HCT116 (cell line): ENCODE results near the gene ESRRG.

Experiments used
- ATF3 ChIP-seq: IDR thresholded peaks from 2 replicates; pipeline ENCODE4 v1.6.1; 2012
- EZH2 ChIP-seq: fragments of 200-600 bp; sonication (generic); IDR thresholded peaks from 2 replicates; pipeline ENCODE4 v1.6.1; 2017; ENCODE audit warnings: antibody characterized with exemption, mixed run types
- FOSL1 ChIP-seq: IDR thresholded peaks from 2 replicates; pipeline ENCODE4 v1.6.1; 2012; ENCODE audit warnings: low read depth
- MAX ChIP-seq: IDR thresholded peaks from 2 replicates; pipeline ENCODE4 v1.6.1; 2012
- POLR2A ChIP-seq: IDR thresholded peaks from 2 replicates; pipeline ENCODE4 v1.7.0; 2011; ENCODE audit warnings: borderline replicate concordance; ENCODE audit not compliant: insufficient read depth, insufficient read length; ENCODE audit errors: extremely low read depth
- POLR2AphosphoS5 ChIP-seq: IDR thresholded peaks from 2 replicates; pipeline ENCODE4 v1.6.1; 2011; ENCODE audit warnings: mild to moderate bottlenecking, low read depth, low read length, moderate library complexity
- SP1 ChIP-seq: IDR thresholded peaks from 2 replicates; pipeline ENCODE4 v1.6.1; 2012; ENCODE audit warnings: low read depth
- YY1 ChIP-seq: IDR thresholded peaks from 2 replicates; pipeline ENCODE4 v1.6.1; 2011; ENCODE audit warnings: low read length, low read depth, moderate library complexity, mild to moderate bottlenecking; ENCODE audit not compliant: insufficient replicate concordance; ENCODE audit errors: extremely low read depth
- ZFX ChIP-seq: fragments of 450-650 bp; IDR thresholded peaks from 2 replicates; pipeline ENCODE4 v1.6.1; 2017
- ZNF274 ChIP-seq: fragments of 200-500 bp; sonication (Bioruptor generic); IDR thresholded peaks from 2 replicates; pipeline ENCODE4 v1.6.1; 2014; ENCODE audit warnings: mild to moderate bottlenecking, low read depth, low read length, inconsistent platforms
- TF ChIP-seq, protein P1 (sequence below): IDR thresholded peaks from 2 replicates; pipeline ENCODE4 v1.6.1; 2011; ENCODE audit warnings: mild to moderate bottlenecking, low read length, moderate library complexity; ENCODE audit not compliant: insufficient replicate concordance; ENCODE audit errors: extremely low read depth
- TF ChIP-seq, protein P2 (sequence below), 3 experiments: fragments of 200-600 bp in 1 of 3; sonication (generic) in 1 of 3; IDR thresholded peaks in 2 of 3; conservative IDR thresholded peaks in 1 of 3; 2 replicates each; pipeline ENCODE4 v1.5.1; 2012 to 2017; ENCODE audit warnings: low read depth in 2 of 3, low read length in 2 of 3, antibody characterized with exemption in 1 of 3, borderline replicate concordance in 1 of 3, control low read depth in 1 of 3, mild to moderate bottlenecking in 1 of 3, mixed read lengths in 1 of 3, mixed run types in 1 of 3, moderate library complexity in 1 of 3; ENCODE audit not compliant: insufficient read depth in 1 of 3
- TF ChIP-seq, protein P3 (sequence below): IDR thresholded peaks from 2 replicates; pipeline ENCODE4 v1.6.1; 2012; ENCODE audit warnings: low read depth

DNA sequence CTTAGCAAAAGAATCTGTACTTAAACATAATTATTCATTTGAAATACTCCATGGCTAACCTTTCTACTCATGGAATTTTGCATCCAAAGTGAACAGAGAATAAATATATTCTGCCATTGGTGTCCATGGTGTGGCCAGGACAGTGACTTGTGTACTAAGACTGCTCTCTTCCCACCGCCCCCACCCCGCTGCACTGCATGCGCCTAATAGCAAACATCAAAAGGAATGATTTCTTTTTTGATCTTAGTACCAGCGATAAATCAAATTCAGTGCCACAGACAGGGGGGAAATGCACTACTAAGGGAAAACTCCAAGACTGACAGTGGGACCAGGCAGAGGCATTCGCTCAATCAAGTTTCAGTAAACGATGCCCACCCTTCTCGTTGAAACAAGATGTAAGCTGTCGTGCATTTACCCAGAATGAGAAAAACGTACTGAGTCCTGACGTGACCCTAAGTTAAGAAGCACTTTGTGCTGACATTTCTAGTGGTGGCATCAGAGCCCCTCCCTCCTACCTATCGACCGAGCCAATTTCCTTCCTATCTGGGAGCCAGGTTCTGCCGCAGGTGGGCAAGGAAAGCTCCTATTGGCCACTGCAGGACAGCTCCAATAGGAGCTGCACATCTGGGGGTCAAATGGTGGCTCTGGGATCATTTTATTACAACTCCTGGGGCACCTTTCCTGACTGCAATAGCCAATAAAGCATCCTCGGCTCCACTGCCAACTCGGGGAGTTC is 12.5 kb downstream of the ESRRG start:
- TF ChIP-seq POLR2A: no peak
- no peak for TF ChIP-seq EZH2
- TF ChIP-seq, protein P1, sequence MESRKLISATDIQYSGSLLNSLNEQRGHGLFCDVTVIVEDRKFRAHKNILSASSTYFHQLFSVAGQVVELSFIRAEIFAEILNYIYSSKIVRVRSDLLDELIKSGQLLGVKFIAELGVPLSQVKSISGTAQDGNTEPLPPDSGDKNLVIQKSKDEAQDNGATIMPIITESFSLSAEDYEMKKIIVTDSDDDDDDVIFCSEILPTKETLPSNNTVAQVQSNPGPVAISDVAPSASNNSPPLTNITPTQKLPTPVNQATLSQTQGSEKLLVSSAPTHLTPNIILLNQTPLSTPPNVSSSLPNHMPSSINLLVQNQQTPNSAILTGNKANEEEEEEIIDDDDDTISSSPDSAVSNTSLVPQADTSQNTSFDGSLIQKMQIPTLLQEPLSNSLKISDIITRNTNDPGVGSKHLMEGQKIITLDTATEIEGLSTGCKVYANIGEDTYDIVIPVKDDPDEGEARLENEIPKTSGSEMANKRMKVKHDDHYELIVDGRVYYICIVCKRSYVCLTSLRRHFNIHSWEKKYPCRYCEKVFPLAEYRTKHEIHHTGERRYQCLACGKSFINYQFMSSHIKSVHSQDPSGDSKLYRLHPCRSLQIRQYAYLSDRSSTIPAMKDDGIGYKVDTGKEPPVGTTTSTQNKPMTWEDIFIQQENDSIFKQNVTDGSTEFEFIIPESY: no peak
- TF ChIP-seq SP1: no peak
- TF ChIP-seq, protein P2, sequence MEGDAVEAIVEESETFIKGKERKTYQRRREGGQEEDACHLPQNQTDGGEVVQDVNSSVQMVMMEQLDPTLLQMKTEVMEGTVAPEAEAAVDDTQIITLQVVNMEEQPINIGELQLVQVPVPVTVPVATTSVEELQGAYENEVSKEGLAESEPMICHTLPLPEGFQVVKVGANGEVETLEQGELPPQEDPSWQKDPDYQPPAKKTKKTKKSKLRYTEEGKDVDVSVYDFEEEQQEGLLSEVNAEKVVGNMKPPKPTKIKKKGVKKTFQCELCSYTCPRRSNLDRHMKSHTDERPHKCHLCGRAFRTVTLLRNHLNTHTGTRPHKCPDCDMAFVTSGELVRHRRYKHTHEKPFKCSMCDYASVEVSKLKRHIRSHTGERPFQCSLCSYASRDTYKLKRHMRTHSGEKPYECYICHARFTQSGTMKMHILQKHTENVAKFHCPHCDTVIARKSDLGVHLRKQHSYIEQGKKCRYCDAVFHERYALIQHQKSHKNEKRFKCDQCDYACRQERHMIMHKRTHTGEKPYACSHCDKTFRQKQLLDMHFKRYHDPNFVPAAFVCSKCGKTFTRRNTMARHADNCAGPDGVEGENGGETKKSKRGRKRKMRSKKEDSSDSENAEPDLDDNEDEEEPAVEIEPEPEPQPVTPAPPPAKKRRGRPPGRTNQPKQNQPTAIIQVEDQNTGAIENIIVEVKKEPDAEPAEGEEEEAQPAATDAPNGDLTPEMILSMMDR (IDR thresholded peaks at IDR 0.05 in 2 of 3, conservative IDR thresholded peaks at IDR 0.05 in 1 of 3; ENCODE audit: borderline replicate concordance in 1 of 3, insufficient read depth in 1 of 3, low read depth in 2 of 3, low read length in 2 of 3): no peak
- TF ChIP-seq FOSL1: no peak
- no peak for TF ChIP-seq POLR2AphosphoS5
- TF ChIP-seq, protein P3, sequence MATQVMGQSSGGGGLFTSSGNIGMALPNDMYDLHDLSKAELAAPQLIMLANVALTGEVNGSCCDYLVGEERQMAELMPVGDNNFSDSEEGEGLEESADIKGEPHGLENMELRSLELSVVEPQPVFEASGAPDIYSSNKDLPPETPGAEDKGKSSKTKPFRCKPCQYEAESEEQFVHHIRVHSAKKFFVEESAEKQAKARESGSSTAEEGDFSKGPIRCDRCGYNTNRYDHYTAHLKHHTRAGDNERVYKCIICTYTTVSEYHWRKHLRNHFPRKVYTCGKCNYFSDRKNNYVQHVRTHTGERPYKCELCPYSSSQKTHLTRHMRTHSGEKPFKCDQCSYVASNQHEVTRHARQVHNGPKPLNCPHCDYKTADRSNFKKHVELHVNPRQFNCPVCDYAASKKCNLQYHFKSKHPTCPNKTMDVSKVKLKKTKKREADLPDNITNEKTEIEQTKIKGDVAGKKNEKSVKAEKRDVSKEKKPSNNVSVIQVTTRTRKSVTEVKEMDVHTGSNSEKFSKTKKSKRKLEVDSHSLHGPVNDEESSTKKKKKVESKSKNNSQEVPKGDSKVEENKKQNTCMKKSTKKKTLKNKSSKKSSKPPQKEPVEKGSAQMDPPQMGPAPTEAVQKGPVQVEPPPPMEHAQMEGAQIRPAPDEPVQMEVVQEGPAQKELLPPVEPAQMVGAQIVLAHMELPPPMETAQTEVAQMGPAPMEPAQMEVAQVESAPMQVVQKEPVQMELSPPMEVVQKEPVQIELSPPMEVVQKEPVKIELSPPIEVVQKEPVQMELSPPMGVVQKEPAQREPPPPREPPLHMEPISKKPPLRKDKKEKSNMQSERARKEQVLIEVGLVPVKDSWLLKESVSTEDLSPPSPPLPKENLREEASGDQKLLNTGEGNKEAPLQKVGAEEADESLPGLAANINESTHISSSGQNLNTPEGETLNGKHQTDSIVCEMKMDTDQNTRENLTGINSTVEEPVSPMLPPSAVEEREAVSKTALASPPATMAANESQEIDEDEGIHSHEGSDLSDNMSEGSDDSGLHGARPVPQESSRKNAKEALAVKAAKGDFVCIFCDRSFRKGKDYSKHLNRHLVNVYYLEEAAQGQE: no peak
- TF ChIP-seq MAX: no peak
- TF ChIP-seq YY1: no peak
- TF ChIP-seq ZFX: no peak
- no peak for TF ChIP-seq ATF3
- no peak for TF ChIP-seq ZNF274
